Measurements from ENCODE around the gene DDRGK1. TPM values are rescaled to one million over a fixed set of nuclear protein-coding genes. Genes with fewer than 3 reads are reported as not detected.

The DDRGK1 gene
- total RNA-seq, 1 donor from 2014 or later = 61.4 TPM

GRCh38 chr20:3231116-3231515 lies 26.6 kb upstream of the DDRGK1 start:
- TF ChIP-seq POLR2A (IDR thresholded peaks at IDR 0.05) (no peak), POLR2AphosphoS5 (IDR thresholded peaks at IDR 0.05; ENCODE audit: insufficient read depth in 1 of 2, low read depth in 1 of 2) (no peak)
- Histone ChIP-seq H3K27me3 (no peaks in the 10 kb centered on the region), H3K4me1 (no peaks in the 10 kb centered on the region), H3K9me3 (no peaks in the 10 kb centered on the region), H3K36me3 (no peaks in the 10 kb centered on the region), H3K27ac (no peak overlapping the region), H3K4me3 (no peak overlapping the region)
- intact Hi-C loops (cut with DNase I) = no loop called here
- DNase-seq (ENCODE audit: extremely low spot score in 2 of 2) = no peak

DNA sequence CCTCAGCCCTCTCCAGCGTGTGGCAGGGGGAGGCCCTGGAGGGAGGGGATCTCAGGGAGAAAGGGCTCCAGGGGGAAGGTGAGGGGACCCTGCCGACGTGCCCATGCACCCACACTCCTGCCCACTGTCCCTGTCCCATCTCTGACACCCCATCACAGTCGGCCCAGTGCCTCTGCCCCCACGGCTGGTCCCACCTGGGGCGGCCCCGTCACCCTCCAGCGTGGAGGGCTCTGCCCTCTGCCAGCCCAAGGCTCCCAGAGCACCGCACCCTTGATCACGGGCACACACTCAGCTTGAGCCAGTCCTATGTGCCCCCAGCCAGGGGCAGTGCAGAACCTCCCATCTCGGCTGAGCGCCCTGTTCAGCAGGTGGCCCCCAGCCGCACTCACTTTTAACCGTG lies 25.3 kb upstream of the DDRGK1 start:
- no peaks in the 10 kb centered on the region for H3K9me3 ChIP-seq
- TF ChIP-seq, protein P1, sequence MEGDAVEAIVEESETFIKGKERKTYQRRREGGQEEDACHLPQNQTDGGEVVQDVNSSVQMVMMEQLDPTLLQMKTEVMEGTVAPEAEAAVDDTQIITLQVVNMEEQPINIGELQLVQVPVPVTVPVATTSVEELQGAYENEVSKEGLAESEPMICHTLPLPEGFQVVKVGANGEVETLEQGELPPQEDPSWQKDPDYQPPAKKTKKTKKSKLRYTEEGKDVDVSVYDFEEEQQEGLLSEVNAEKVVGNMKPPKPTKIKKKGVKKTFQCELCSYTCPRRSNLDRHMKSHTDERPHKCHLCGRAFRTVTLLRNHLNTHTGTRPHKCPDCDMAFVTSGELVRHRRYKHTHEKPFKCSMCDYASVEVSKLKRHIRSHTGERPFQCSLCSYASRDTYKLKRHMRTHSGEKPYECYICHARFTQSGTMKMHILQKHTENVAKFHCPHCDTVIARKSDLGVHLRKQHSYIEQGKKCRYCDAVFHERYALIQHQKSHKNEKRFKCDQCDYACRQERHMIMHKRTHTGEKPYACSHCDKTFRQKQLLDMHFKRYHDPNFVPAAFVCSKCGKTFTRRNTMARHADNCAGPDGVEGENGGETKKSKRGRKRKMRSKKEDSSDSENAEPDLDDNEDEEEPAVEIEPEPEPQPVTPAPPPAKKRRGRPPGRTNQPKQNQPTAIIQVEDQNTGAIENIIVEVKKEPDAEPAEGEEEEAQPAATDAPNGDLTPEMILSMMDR (IDR thresholded peaks at IDR 0.05) = no peak
- TF ChIP-seq POLR2AphosphoS5 (IDR thresholded peaks at IDR 0.05; ENCODE audit: insufficient read depth in 1 of 2, low read depth in 1 of 2) = no peak
- no peaks in the 10 kb centered on the region for H3K27me3 ChIP-seq
- H3K4me3 ChIP-seq = no peak overlapping the region
- H3K27ac ChIP-seq = no peak overlapping the region
- intact Hi-C loops (cut with DNase I) = no loop called here
- no peaks in the 10 kb centered on the region for H3K4me1 ChIP-seq
- H3K36me3 ChIP-seq = no peaks in the 10 kb centered on the region
- no peak for DNase-seq (ENCODE audit: extremely low spot score in 2 of 2)

DNA sequence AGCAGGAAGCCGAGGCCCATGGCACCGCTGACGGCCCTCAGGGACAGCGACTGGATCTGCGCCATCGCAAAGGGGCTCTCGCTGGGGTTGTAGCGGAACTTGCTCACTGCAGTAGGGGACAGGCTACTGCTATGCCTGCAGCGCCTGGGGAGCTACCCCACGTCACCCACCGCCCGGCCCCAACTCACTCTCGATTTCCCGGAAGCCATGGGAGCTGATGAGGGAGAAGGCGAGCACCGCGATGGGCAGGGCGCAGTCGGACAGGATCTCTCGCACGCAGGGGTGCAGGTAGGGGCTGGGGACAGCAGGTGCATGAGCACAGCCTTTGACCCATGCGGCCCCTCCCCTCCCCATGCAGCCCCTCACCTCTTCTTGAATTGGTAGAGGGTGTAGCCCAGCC lies 24.7 kb upstream of the DDRGK1 start:
- no peak for DNase-seq (ENCODE audit: extremely low spot score in 2 of 2)
- Histone ChIP-seq H3K36me3 (no peaks in the 10 kb centered on the region), H3K27ac (no peak overlapping the region), H3K4me1 (no peaks in the 10 kb centered on the region), H3K4me3 (no peak overlapping the region), H3K9me3 (no peaks in the 10 kb centered on the region), H3K27me3 (no peaks in the 10 kb centered on the region)
- intact Hi-C loops (cut with DNase I) = no loop called here
- TF ChIP-seq POLR2AphosphoS5 (IDR thresholded peaks at IDR 0.05; ENCODE audit: insufficient read depth in 1 of 2, low read depth in 1 of 2) (no peak), POLR2A (IDR thresholded peaks at IDR 0.05) (no peak)
- TF ChIP-seq, protein P1 (IDR thresholded peaks at IDR 0.05) = no peak

DNA sequence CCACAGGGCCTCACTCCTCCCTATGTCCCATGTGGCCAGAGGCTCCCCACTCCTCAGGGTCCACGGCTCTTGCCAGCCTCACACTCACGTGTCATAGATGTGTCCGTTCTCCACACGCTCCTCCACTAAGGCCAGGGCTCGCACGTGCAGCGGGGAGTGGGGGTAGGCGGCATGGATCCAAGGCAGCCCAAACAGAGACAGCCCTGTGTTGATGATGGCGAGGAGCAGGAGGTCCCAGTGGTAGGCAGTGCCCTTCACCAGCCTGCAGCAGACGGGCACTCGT lies 24.2 kb upstream of the DDRGK1 start:
- DNase-seq (ENCODE audit: extremely low spot score in 2 of 2) = no peak
- Histone ChIP-seq H3K4me3 (no peak overlapping the region), H3K27me3 (no peaks in the 10 kb centered on the region), H3K9me3 (no peaks in the 10 kb centered on the region), H3K4me1 (no peaks in the 10 kb centered on the region), H3K36me3 (peaks cover 0 to 4% of the 10 kb centered on the region in 2 donors), H3K27ac (no peak overlapping the region)
- TF ChIP-seq, protein P1 (IDR thresholded peaks at IDR 0.05) = no peak
- TF ChIP-seq POLR2A (IDR thresholded peaks at IDR 0.05) = no peak
- no peak for TF ChIP-seq POLR2AphosphoS5 (IDR thresholded peaks at IDR 0.05; ENCODE audit: insufficient read depth in 1 of 2, low read depth in 1 of 2)
- intact Hi-C loops (cut with DNase I) = no loop called here

DNA sequence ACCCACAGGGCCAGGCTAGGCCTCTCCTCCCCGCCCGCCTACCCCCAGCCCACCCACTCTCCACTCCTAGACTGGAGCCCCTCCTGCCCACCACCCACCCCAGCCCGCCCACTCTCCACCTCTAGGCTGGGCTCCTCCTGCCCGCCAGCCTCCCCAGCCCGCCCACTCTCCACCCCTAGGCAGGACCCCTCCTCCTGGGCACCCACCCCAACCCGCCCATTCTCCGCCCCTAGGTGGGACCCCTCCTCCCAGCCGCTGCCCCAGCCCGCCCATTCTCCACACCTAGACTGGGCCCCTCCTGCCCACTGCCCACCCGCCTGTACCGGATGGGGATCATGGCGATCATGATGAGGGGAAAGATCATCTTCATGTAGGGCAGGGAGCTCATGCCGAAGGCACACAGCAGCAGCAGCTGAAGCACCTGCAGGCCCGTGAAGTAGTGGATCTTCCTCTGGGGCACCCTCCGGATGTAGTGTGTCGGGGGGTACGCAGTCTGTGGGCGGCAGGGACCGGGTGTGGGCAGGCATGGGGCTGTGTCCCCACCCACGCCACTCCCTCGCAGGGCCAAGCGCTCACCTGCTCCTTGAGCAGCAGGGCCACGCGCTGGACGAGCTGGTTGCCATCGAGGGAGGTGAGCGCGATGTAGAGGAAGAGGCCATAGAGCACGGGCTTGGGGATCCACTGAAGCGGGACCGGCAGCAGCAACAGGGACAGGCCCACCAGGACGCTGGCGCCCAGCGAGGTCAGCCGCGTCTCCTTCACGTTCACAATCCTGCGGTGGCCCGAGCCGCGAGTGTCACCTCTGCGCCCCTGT lies 23.7 kb upstream of the DDRGK1 start:
- Histone ChIP-seq H3K27me3 (no peaks in the 10 kb centered on the region), H3K27ac (no peak overlapping the region), H3K4me3 (no peak overlapping the region), H3K36me3 (peaks cover 0 to 10% of the 10 kb centered on the region in 2 donors), H3K9me3 (no peaks in the 10 kb centered on the region), H3K4me1 (no peaks in the 10 kb centered on the region)
- intact Hi-C loops (cut with DNase I) = no loop called here
- TF ChIP-seq POLR2AphosphoS5 (IDR thresholded peaks at IDR 0.05; ENCODE audit: insufficient read depth in 1 of 2, low read depth in 1 of 2) (no peak), POLR2A (IDR thresholded peaks at IDR 0.05) (no peak)
- TF ChIP-seq, protein P1 (IDR thresholded peaks at IDR 0.05) = no peak
- DNase-seq (ENCODE audit: extremely low spot score in 2 of 2) = no peak

Measured in vagina (tissue), 2 donors.